Measurements from ENCODE around the gene OTUD3. TPM values are rescaled to one million over a fixed set of nuclear protein-coding genes. Genes with fewer than 3 reads are reported as not detected.
A peak's percentile ranks its signal among the peaks of the same experiment; 100 is the strongest.

OTUD3 gene
- total and polyA plus RNA-seq, 2 of the 13 experiments (the other 11 are each of a cell fraction or from before 2014, with no cell fraction given), result 5.2 to 7.5 TPM

DNA sequence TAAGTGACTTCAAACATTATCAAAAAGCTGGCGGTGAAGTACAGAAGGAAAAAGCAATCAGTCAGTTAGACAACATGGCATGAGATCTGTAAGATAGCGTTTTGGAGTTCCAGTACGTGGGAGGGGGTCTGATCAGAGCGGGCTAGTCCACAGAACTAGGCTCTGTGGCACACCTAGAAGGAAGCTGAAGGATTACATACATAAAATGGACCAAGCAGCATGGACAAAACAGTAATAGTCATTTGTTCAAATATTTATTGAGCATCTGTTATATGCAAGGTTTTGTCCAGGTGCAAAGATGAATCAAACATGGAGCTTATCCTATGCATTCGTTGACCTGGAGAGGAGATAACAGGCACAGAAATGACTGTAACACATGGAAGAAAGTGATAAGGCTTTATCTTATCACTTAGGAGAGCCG lies 64.1 kb downstream of the OTUD3 start (continued):
- TF ChIP-seq ZHX2 (IDR thresholded peaks at IDR 0.05; ENCODE audit: low read depth) (no peak), ZHX2 (CRISPR knock-in tag; IDR thresholded peaks at IDR 0.05; ENCODE audit: borderline replicate concordance) (no peak), MXD4 (CRISPR knock-in tag; IDR thresholded peaks at IDR 0.05) (no peak), SOX13 (IDR thresholded peaks at IDR 0.05) (no peak), SOX13 (CRISPR knock-in tag; conservative IDR thresholded peaks at IDR 0.05 in 1 of 2, IDR thresholded peaks at IDR 0.05 in 1 of 2) (peak in 1 of 2 experiments; percentile 71; a peak in 2 of 4 replicates), FOXA1 (IDR thresholded peaks at IDR 0.05) (no peak), FOXA1 (CRISPR knock-in tag; IDR thresholded peaks at IDR 0.05) (peak; percentile 34), ISL2 (CRISPR knock-in tag; IDR thresholded peaks at IDR 0.05) (peak; percentile 76), CREM (IDR thresholded peaks at IDR 0.05) (peak; percentile 56), CREM (CRISPR knock-in tag; IDR thresholded peaks at IDR 0.05) (no peak), GTF2F1 (IDR thresholded peaks at IDR 0.05; ENCODE audit: low read length) (no peak), TCF7 (IDR thresholded peaks at IDR 0.05; ENCODE audit: low read depth) (peak; percentile 85)
- TF ChIP-seq, protein P1, sequence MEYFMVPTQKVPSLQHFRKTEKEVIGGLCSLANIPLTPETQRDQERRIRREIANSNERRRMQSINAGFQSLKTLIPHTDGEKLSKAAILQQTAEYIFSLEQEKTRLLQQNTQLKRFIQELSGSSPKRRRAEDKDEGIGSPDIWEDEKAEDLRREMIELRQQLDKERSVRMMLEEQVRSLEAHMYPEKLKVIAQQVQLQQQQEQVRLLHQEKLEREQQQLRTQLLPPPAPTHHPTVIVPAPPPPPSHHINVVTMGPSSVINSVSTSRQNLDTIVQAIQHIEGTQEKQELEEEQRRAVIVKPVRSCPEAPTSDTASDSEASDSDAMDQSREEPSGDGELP (IDR thresholded peaks at IDR 0.05; ENCODE audit: borderline replicate concordance, low read depth), result no peak
- TF ChIP-seq, protein P2, sequence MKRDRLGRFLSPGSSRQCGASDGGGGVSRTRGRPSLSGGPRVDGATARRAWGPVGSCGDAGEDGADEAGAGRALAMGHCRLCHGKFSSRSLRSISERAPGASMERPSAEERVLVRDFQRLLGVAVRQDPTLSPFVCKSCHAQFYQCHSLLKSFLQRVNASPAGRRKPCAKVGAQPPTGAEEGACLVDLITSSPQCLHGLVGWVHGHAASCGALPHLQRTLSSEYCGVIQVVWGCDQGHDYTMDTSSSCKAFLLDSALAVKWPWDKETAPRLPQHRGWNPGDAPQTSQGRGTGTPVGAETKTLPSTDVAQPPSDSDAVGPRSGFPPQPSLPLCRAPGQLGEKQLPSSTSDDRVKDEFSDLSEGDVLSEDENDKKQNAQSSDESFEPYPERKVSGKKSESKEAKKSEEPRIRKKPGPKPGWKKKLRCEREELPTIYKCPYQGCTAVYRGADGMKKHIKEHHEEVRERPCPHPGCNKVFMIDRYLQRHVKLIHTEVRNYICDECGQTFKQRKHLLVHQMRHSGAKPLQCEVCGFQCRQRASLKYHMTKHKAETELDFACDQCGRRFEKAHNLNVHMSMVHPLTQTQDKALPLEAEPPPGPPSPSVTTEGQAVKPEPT (CRISPR knock-in tag; IDR thresholded peaks at IDR 0.05; ENCODE audit: low read depth), result no peak
- TF ChIP-seq, protein P3, sequence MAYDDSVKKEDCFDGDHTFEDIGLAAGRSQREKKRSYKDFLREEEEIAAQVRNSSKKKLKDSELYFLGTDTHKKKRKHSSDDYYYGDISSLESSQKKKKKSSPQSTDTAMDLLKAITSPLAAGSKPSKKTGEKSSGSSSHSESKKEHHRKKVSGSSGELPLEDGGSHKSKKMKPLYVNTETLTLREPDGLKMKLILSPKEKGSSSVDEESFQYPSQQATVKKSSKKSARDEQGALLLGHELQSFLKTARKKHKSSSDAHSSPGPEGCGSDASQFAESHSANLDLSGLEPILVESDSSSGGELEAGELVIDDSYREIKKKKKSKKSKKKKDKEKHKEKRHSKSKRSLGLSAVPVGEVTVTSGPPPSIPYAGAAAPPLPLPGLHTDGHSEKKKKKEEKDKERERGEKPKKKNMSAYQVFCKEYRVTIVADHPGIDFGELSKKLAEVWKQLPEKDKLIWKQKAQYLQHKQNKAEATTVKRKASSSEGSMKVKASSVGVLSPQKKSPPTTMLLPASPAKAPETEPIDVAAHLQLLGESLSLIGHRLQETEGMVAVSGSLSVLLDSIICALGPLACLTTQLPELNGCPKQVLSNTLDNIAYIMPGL (CRISPR knock-in tag; IDR thresholded peaks at IDR 0.05; ENCODE audit: borderline replicate concordance in 1 of 2, low read depth in 1 of 2), result no peak
